GM19239 (cell line): ENCODE measurements around the gene SRRM5.
"Not testable (repeated sequence)": the region's sequence is repeated elsewhere in the genome, so short reads cannot be mapped to it uniquely, and the experiment has no call there.

ENCODE experiments used
- DNase-seq: peaks from one replicate; pipeline ENCODE4 v3.0.0; 2011; ENCODE audit warnings: low spot score; ENCODE audit not compliant: insufficient read length
- FAIRE-seq: peaks from 2 replicates; lab custom pipeline; 2011; peaks lifted over from hg19 to GRCh38; lab: Jason Lieb, UNC

SRRM5 gene

GRCh38 chr19:43591904-43592772 is 19.8 kb upstream of the SRRM5 start:
- FAIRE-seq (no peak), DNase-seq (no peak)

GRCh38 chr19:43592800-43593350 is 19.0 kb upstream of the SRRM5 start:
- FAIRE-seq = no peak
- no peak for DNase-seq

- FAIRE-seq (no peak), DNase-seq (no peak)
These were observed 17.7 kb upstream of the SRRM5 start for GRCh38 chr19:43594081-43594697.

- FAIRE-seq (peak; percentile 88), DNase-seq (peak; percentile 64)
These were observed 16.9 kb upstream of the SRRM5 start for GRCh38 chr19:43594710-43595604.

GRCh38 chr19:43595605-43595998 is 16.3 kb upstream of the SRRM5 start:
- no peak for FAIRE-seq

GRCh38 chr19:43595999-43596841 is 15.7 kb upstream of the SRRM5 start, which contains the start of the genes IRGQ and ZNF576:
TSS of gene IRGQ (minus strand) at chr19:43596134. CDS start at chr19:43595338, 796 bp downstream.
TSS of gene ZNF576 (plus strand) at chr19:43596595. CDS start at chr19:43597109, 514 bp downstream.
- DNase-seq = peak; percentile 95
- peak; percentile 100 for FAIRE-seq

More at GRCh38 chr19:43595605-43595998, 16.3 kb upstream of the SRRM5 start:
- no peak for DNase-seq

- FAIRE-seq (no peak), DNase-seq (no peak)
These were observed 14.9 kb upstream of the SRRM5 start for GRCh38 chr19:43596842-43597461.

- DNase-seq = no peak
These were observed 14.0 kb upstream of the SRRM5 start for GRCh38 chr19:43597876-43598275.

GRCh38 chr19:43598445-43599240 is 13.2 kb upstream of the SRRM5 start:
- DNase-seq = no peak
- FAIRE-seq = no peak

More at GRCh38 chr19:43597876-43598275, 14.0 kb upstream of the SRRM5 start:
- FAIRE-seq = no peak

GRCh38 chr19:43599635-43600295 is 12.1 kb upstream of the SRRM5 start:
- DNase-seq (no peak), FAIRE-seq (no peak)

- FAIRE-seq, DNase-seq: not testable (repeated sequence)
These were observed 11.6 kb upstream of the SRRM5 start for GRCh38 chr19:43600326-43600725.

GRCh38 chr19:43605875-43606568 is 5.9 kb upstream of the SRRM5 start:
- no peak for FAIRE-seq
- no peak for DNase-seq

- FAIRE-seq = no peak
- DNase-seq = no peak
These were observed 5.2 kb upstream of the SRRM5 start for GRCh38 chr19:43606569-43607229.

GRCh38 chr19:43607238-43608205 is 4.4 kb upstream of the SRRM5 start:
- DNase-seq (no peak), FAIRE-seq (no peak)

- FAIRE-seq = no peak
- DNase-seq = no peak
These were observed 2.0 kb upstream of the SRRM5 start for GRCh38 chr19:43609872-43610271.
